K562 (cell line): ENCODE measurements around the gene LRMDA.

Experiments
- ARNT ChIP-seq, 2 experiments: fragments of 450-650 bp; IDR thresholded peaks; 2 replicates each; pipeline ENCODE4 v1.6.1; 2016; ENCODE audit warnings: mild to moderate bottlenecking in 1 of 2
- CBX2 ChIP-seq: fragments of 200-600 bp; sonication (generic); IDR thresholded peaks from one replicate; pipeline ENCODE4 v1.6.1; 2012; ENCODE audit warnings: mild to moderate bottlenecking, low read length, inconsistent platforms; ENCODE audit not compliant: insufficient read depth, poor library complexity, severe bottlenecking
- EWSR1 ChIP-seq: fragments of 450-650 bp; IDR thresholded peaks from 2 replicates; pipeline ENCODE4 v1.6.1; 2018; ENCODE audit warnings: borderline replicate concordance, mild to moderate bottlenecking, low read depth, moderate library complexity; ENCODE audit not compliant: partially characterized antibody
- FOXM1 ChIP-seq, 2 experiments: fragments of 450-650 bp in 1 of 2; sonication (generic) in 1 of 2; formaldehyde crosslinking in 1 of 2; IDR thresholded peaks; 2 replicates each; pipeline versions ENCODE4 v1.6.1 to v1.9.0; 2017 to 2022; ENCODE audit warnings: low read depth in 2 of 2, mild to moderate bottlenecking in 2 of 2, missing genetic modification reagents in 1 of 2, moderate library complexity in 1 of 2
- HDAC1 ChIP-seq, 2 experiments: fragments of 450-650 bp; IDR thresholded peaks; 2 replicates each; pipeline ENCODE4 v1.6.1; 2016 to 2017; ENCODE audit warnings: inconsistent platforms in 1 of 2, mild to moderate bottlenecking in 1 of 2, moderate library complexity in 1 of 2
- NR3C1 ChIP-seq: sonication (generic); formaldehyde crosslinking; IDR thresholded peaks from 2 replicates; pipeline ENCODE4 v1.8.1; 2022; ENCODE audit warnings: missing genetic modification reagents
- SIX5 ChIP-seq, 2 experiments: IDR thresholded peaks; 2 replicates each; pipeline ENCODE4 v1.6.1; 2011; ENCODE audit warnings: low read length in 2 of 2, borderline replicate concordance in 1 of 2, low read depth in 1 of 2, mild to moderate bottlenecking in 1 of 2, moderate library complexity in 1 of 2; ENCODE audit not compliant: insufficient read depth in 1 of 2
- TF ChIP-seq, protein P1 (sequence below), 3 experiments: IDR thresholded peaks in 2 of 3; conservative IDR thresholded peaks in 1 of 3; 2 replicates each; pipeline ENCODE4 v1.5.1; 2011 to 2012; ENCODE audit warnings: low read length in 3 of 3, mild to moderate bottlenecking in 3 of 3, control low read depth in 2 of 3, improper control_type of control experiment in 1 of 3, inconsistent platforms in 1 of 3, low read depth in 1 of 3, mixed read lengths in 1 of 3, moderate library complexity in 1 of 3; ENCODE audit not compliant: insufficient read depth in 2 of 3
- TF ChIP-seq, protein P2 (sequence below): sonication (generic); formaldehyde crosslinking; IDR thresholded peaks from 2 replicates; pipeline ENCODE4 v1.8.0; 2022; ENCODE audit warnings: mild to moderate bottlenecking, missing genetic modification reagents

DNA sequence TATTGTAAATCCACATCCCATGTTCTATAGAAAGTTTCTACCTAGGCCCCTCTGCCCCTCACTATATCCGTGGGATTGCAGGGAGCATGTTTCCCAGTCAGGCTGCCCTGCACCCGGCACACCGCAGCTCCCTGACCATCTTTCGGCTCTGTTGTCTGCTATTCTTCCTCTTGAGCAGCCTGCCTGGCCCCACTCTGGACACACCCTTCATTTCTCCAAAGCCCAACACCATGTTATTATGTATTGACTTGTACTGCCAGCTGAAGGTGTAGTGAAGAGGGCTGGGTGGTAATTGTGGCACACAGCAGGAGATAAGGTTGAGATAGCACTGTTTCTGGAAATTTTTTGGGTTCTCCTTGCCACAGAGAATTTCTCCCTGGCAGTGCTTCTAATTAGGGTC is 9.8 kb downstream of the LRMDA start:
- TF ChIP-seq NR3C1 (CRISPR knock-in tag) (no peak), ARNT (IDR thresholded peaks at IDR 0.05) (no peak), EWSR1 (no peak), HDAC1 (IDR thresholded peaks at IDR 0.05) (no peak), SIX5 (IDR thresholded peaks at IDR 0.05; ENCODE audit: borderline replicate concordance in 1 of 2, insufficient read depth in 1 of 2, low read depth in 1 of 2, low read length in 2 of 2) (no peak), FOXM1 (IDR thresholded peaks at IDR 0.05; ENCODE audit: low read depth) (no peak), FOXM1 (CRISPR knock-in tag; IDR thresholded peaks at IDR 0.05; ENCODE audit: low read depth) (no peak), CBX2 (no peak)
- TF ChIP-seq, protein P1, sequence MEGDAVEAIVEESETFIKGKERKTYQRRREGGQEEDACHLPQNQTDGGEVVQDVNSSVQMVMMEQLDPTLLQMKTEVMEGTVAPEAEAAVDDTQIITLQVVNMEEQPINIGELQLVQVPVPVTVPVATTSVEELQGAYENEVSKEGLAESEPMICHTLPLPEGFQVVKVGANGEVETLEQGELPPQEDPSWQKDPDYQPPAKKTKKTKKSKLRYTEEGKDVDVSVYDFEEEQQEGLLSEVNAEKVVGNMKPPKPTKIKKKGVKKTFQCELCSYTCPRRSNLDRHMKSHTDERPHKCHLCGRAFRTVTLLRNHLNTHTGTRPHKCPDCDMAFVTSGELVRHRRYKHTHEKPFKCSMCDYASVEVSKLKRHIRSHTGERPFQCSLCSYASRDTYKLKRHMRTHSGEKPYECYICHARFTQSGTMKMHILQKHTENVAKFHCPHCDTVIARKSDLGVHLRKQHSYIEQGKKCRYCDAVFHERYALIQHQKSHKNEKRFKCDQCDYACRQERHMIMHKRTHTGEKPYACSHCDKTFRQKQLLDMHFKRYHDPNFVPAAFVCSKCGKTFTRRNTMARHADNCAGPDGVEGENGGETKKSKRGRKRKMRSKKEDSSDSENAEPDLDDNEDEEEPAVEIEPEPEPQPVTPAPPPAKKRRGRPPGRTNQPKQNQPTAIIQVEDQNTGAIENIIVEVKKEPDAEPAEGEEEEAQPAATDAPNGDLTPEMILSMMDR (IDR thresholded peaks at IDR 0.05 in 2 of 3, conservative IDR thresholded peaks at IDR 0.05 in 1 of 3; ENCODE audit: insufficient read depth in 2 of 3, low read depth in 1 of 3, low read length in 3 of 3): no peak
- TF ChIP-seq, protein P2, sequence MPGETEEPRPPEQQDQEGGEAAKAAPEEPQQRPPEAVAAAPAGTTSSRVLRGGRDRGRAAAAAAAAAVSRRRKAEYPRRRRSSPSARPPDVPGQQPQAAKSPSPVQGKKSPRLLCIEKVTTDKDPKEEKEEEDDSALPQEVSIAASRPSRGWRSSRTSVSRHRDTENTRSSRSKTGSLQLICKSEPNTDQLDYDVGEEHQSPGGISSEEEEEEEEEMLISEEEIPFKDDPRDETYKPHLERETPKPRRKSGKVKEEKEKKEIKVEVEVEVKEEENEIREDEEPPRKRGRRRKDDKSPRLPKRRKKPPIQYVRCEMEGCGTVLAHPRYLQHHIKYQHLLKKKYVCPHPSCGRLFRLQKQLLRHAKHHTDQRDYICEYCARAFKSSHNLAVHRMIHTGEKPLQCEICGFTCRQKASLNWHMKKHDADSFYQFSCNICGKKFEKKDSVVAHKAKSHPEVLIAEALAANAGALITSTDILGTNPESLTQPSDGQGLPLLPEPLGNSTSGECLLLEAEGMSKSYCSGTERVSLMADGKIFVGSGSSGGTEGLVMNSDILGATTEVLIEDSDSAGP: no peak
